Glomerular visceral epithelial cell (primary cell): Measurements from ENCODE around the gene AKAP13.
"Not testable (repeated sequence)": the region's sequence is repeated elsewhere in the genome, so short reads cannot be mapped to it uniquely, and the experiment has no call there.

Experiments
- DNase-seq: peaks from one replicate; pipeline ENCODE4 v3.0.0-alpha.2; 2016; ENCODE audit errors: extremely low spot score

The AKAP13 gene, protein sequence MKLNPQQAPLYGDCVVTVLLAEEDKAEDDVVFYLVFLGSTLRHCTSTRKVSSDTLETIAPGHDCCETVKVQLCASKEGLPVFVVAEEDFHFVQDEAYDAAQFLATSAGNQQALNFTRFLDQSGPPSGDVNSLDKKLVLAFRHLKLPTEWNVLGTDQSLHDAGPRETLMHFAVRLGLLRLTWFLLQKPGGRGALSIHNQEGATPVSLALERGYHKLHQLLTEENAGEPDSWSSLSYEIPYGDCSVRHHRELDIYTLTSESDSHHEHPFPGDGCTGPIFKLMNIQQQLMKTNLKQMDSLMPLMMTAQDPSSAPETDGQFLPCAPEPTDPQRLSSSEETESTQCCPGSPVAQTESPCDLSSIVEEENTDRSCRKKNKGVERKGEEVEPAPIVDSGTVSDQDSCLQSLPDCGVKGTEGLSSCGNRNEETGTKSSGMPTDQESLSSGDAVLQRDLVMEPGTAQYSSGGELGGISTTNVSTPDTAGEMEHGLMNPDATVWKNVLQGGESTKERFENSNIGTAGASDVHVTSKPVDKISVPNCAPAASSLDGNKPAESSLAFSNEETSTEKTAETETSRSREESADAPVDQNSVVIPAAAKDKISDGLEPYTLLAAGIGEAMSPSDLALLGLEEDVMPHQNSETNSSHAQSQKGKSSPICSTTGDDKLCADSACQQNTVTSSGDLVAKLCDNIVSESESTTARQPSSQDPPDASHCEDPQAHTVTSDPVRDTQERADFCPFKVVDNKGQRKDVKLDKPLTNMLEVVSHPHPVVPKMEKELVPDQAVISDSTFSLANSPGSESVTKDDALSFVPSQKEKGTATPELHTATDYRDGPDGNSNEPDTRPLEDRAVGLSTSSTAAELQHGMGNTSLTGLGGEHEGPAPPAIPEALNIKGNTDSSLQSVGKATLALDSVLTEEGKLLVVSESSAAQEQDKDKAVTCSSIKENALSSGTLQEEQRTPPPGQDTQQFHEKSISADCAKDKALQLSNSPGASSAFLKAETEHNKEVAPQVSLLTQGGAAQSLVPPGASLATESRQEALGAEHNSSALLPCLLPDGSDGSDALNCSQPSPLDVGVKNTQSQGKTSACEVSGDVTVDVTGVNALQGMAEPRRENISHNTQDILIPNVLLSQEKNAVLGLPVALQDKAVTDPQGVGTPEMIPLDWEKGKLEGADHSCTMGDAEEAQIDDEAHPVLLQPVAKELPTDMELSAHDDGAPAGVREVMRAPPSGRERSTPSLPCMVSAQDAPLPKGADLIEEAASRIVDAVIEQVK (N-terminal part only)

GRCh38 chr15:85380217-85380811 is at the start of gene AKAP13:
TSS of gene AKAP13 (plus strand) at chr15:85380603. CDS start at chr15:85485721, 105,118 bp downstream.
- DNase-seq = peak; percentile 100

DNA sequence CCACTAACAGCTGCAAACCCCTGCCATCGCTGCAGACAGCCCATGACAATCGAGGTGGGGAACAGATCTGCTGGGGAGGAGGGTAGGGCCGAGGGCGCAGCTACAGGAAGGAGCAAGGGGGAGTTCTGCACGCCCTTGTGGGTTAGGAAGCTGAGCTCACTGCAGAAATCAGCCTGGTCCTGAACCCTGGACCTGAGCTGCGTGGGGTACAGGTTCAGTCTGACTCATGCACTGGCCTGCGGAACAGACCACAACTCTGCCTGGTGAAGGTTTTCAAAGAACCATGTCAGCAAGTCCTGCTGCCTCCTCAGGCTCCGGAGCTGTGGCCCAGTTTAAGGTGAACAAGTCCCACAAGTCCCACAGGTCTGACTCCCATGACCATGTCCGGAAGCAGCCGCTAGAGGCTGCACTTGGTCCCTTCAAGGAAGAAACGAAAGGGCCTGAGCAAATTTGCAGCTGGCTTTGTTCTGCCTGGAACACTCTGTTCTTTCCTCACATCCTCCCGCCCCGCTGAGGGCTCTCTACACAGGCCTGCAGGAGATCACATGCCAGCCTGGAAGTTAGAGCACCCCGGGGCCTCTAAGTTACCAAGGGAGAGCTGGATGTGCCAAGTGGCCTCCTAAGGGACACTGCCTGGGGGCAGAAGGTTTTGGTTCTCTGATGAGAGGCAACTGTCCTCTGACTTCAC is 49.4 kb upstream of the AKAP13 start:
- peak; percentile 99 for DNase-seq

GRCh38 chr15:85331655-85332285 is 48.6 kb upstream of the AKAP13 start:
- DNase-seq = no peak

DNA sequence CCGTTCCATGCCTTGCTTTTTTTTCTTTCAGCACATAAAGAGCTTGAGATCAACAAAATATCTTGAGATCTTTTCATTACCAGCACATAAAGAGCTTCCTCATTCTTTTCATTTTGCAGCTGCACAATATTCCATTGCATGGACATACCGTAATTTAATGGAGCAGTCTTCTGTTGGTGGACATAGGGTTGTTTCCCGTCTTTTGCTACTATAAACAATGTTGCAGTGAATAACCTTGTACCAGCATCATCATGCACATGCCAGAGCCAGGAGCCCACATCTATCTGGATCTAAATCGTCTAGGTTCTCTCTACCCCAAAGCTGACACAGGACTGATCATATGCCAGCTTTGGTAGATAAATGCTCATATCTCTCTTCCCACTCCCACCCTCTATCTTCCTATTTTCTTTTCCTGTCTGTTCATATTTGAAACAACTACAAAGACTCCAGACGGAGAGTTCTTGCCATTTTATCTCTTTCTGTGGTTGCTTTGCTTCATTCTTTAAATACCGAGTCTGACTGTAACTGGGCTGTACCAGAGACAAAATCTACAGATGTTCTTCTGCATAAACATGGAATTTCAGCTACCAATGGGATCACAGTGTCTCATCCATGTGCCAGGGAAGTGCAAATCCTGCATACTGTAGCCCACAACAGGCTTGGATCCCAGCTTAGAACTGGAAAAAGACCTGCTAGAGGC is 47.1 kb upstream of the AKAP13 start:
- DNase-seq = peak; percentile 51

DNA sequence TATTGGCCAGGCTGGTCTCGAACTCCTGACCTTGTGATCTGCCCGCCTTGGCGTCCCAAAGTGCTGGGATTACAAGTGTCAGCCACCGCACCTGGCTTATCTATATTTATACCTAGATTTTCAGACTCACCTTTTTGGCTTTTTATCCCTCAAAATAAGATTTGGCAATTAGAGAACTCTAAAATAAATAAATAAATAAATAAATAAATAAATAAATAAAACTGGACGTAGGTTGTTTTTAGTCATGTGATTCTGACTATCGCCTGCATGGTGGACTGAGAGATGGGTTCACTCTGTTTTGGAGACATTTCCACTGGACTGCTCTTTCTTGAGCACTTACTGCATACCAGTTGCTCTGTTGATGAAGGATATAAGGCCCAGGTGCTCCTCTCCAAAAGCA is 46.2 kb upstream of the AKAP13 start:
- no peak for DNase-seq

DNA sequence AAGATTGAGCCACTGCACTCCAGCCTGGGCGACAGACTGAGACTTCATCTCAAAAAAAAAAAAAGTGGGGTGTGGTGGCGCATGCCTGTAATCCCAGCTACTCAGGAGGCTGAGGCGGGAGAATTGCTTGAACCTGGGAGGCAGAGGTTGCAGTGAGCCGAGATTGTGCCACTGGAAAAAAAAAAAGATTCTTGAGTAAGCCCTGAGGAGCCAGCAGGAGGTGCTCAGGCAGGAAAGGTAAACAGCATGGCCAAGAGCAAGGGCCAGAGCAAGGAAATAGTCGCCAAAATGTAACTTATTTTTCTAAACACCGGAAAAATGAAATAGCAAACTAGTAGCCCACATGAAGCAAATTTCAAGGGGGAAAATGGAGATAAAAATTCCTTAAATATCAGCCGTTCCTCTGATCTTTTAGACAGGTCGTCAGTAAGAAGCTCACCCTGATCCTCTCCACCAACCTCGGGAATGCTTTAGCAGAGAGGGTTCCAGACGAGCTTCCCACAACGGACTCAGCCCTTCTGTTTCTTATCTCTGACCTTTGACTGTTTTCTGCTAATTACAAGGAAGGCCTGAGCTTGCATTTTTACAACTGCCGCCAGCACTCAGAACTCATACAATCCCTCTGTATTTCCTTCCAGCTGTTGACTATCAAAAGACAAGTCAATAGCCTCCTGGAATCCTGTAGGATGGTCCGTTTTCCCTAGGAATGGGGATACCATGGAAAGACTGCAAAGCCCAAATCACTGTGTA is 45.0 kb upstream of the AKAP13 start:
- DNase-seq = no peak

- DNase-seq = no peak
These were observed 43.5 kb upstream of the AKAP13 start for GRCh38 chr15:85336880-85337279.

DNA sequence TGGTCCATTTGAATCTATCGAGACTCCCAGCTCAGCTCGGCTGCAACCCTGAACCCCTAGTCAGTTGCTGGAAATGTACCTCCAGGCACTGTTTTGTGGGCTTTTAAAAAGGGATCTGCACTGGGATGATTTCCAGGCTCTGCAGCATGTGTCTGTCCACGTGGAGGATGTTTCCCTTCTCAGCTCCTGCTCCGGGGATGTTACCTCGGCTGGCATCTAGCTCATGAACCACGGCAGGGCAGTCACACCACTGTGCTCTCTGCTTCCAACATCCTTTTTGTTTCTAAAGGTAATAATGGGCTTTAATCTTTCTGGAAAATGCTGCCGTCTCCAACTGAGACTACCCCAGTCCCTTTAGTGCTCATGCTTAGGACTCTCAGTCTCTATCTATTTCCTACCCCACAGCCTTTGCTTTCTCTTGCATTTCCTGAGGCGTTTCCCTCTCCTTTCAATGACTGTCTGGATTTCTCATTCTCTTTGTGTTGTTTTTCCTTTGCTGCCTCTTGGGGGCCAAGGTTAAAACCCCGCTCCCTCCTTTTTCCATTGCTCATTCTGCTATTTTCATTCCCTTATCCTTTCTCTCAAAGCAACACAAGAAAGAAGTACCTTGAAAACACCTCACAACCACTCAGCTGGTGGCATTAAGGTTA is 42.9 kb upstream of the AKAP13 start:
- no peak for DNase-seq

GRCh38 chr15:85340321-85340665 is 40.1 kb upstream of the AKAP13 start:
- DNase-seq = no peak

GRCh38 chr15:85340852-85341251 is 39.6 kb upstream of the AKAP13 start:
- DNase-seq = no peak

DNA sequence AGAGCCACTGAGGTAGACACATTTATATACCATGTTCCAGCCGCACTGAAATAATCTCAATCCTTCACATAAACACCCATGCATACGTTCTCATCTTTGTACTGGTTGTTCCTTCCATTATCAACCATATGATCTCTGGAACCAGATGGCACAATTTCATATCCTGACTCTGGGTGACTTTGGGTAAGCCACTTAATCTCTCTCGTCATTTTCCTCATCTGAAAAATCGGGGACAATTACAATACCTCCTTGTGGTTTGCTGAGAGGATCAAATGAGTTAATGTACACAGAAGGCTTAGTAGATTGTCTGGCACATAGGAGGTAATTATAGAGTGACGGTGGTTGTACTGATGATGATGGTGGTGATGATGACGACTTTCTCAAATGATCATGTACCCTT is 38.2 kb upstream of the AKAP13 start:
- DNase-seq = not testable (repeated sequence)

DNA sequence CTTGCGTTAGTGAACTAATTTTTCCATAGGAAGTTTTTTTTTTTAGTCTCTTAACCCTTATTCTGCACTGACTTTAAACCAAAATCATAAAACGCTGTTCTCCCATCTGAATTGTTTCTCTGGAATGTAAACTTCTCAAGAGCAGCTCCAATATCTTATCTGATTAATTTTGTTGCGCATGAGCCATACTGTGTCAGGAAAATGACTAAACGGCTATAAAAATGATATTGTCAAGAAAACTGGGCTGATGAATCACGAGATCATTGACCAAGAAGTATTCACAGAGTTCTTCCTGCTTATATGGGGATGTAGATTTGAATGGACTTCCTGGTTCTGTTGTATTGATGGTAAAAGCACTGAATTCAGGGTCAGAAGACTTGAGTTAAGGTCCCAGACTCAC is 37.0 kb upstream of the AKAP13 start:
- DNase-seq = peak; percentile 70

DNA sequence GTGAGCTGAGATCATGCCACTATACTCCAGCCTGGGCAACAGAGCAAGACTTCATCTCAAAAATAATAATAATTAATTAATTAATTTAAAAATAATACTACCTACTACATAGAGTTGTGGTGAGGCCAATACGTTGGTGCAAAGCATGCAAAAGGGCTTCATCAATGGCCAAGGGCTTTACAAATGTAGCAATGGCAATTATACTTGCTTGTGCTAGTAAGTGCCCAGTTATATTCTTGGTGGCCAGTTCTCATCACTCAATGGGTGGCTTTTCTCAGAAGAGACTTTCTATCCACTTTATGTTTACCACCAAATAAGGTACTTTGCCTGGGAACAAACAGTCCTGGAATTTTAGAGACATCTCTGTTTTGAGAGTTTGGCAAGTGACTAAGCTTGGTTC is 36.2 kb upstream of the AKAP13 start:
- peak; percentile 21 for DNase-seq

GRCh38 chr15:85344653-85345114 is 35.7 kb upstream of the AKAP13 start:
- peak; percentile 72 for DNase-seq

GRCh38 chr15:85345196-85345918 is 35.0 kb upstream of the AKAP13 start:
- not testable (repeated sequence) for DNase-seq

- DNase-seq = not testable (repeated sequence)
These were observed 33.8 kb upstream of the AKAP13 start for GRCh38 chr15:85346462-85347084.

DNA sequence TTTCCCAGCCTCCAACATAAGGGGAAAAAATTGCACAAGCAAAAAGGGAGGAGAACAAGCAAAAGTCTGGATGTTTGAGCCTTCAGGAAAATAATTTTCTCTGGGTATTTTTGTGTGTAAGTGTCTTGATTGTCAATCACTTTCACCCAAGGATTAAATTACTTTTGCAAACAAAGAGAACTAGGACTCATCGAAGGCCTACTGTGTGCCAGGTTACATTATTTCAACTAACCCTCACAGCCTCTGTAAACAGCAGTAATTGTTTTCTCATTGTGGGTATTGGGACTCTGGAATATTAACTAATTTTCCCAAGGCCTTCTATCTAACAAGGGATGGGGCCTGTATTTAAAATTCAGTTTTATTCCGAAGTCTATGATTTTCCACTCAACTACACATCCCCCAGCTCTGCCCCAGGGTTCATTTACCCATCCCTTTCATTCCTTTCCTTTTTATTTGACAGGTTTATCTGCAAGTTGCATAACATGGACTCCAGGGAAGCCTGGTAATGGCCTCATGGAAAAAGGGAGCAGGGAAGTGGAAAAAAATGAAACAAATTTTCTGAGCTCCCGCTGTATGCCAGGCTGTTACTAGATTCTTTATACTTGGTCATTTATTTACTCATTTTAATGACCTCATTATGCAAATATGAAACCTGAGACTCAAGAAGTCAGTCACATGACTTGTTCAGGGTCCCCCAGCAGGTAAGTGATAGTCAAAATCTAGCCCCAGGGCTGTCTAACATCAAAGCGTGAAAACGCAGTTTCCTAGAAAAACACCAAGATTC is 32.9 kb upstream of the AKAP13 start:
- DNase-seq = not testable (repeated sequence)
